ENCODE data around the gene MSGN1.

GRCh38 chr2:17818235-17818815 is 2.1 kb downstream of the MSGN1 start:
- TF ChIP-seq CTCF (tag by site-specific recombination; IDR thresholded peaks at IDR 0.05) (no peak), ZNF324 (tag by site-specific recombination; IDR thresholded peaks at IDR 0.05) (no peak), PBX3 (CRISPR knock-in tag; IDR thresholded peaks at IDR 0.05) (no peak), ZNF513 (tag by site-specific recombination; IDR thresholded peaks at IDR 0.05) (no peak), ZNF266 (tag by site-specific recombination; IDR thresholded peaks at IDR 0.05; ENCODE audit: low read depth) (no peak), HOXA7 (CRISPR knock-in tag; IDR thresholded peaks at IDR 0.05; ENCODE audit: borderline replicate concordance) (no peak), YY1 (tag by site-specific recombination; IDR thresholded peaks at IDR 0.05) (no peak), ZBTB49 (tag by site-specific recombination; IDR thresholded peaks at IDR 0.05; ENCODE audit: low read depth) (no peak), ZNF138 (tag by site-specific recombination; IDR thresholded peaks at IDR 0.05; ENCODE audit: borderline replicate concordance) (no peak), ZNF354C (tag by site-specific recombination; IDR thresholded peaks at IDR 0.05; ENCODE audit: borderline replicate concordance, low read depth) (no peak)

Data from HEK293 (cell line).